Stimulated activated CD4-positive, alpha-beta T cell treated with anti-CD3 and anti-CD28 coated beads, Interleukin-4, amount 100 ng/mL, for 24 hours (primary cell): ENCODE results near the gene SPG7.
"Not testable (repeated sequence)": the region's sequence is repeated elsewhere in the genome, so short reads cannot be mapped to it uniquely, and the experiment has no call there.

Source experiments
- DNase-seq: peaks from one replicate; pipeline ENCODE4 v3.0.0-alpha.2; 2020

The SPG7 gene

DNA sequence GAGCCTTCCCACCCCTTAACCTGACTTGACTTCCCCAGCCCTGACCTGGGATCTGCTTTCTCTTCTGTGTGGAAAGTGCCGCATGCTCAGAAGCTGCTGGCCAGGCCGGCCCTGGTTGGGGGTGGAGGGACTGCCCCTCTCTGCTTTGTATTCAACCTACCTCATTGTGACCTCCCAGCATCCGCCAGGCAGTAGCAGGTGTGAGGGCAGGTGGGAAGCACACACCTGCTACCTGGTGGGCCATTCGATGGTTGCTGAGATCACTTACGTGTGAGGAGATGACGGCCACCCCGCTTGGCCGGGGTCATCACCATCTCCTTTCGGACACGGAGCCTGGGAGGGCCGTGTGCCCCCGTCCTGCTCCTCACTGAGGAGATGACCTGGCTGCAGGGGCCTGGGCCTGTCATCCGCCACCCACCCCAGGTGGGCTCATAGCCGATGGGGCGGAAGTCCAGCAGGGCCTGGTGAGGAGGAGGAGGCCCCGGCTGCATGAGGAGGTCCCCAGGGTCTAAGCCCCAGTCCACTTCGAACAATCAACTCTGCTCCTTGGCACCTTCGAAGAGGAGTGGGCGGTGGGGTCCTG is 74.5 kb downstream of the SPG7 start:
- no peak for DNase-seq

DNA sequence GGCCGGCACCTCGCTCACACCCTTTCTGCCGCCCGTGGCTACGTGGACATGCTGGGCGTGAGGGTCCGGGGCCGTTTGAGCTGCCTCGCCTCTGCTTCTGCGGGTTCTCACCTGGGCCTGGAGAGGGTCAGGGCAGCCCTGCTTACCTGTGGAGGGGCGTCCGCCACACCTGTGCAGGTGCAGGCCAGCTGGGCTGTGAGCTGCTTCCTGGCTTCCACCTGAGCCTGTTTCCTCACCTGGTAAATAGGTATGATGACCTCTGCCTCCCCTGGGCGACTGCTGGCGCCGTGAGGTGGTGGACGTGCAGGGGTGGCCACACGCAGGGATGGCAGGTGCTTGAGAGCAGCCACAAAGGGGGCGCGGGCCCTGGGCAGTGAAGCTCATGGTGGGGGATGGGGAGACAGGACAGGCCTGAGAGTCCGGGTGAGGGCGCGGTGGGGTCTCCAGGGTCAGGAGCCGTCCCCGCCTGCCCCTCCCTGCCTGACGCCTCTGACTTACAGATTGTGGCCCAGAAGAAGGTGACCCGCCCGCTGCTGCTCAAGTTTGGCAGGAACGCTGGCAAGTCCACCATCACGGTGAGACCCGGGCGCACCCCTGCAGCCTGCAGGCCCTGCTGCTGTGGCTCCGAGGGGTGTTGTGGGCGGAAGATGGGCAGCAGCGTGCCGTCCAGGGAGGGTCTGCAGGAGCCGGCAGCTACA is 75.1 kb downstream of the SPG7 start:
- no peak for DNase-seq

DNA sequence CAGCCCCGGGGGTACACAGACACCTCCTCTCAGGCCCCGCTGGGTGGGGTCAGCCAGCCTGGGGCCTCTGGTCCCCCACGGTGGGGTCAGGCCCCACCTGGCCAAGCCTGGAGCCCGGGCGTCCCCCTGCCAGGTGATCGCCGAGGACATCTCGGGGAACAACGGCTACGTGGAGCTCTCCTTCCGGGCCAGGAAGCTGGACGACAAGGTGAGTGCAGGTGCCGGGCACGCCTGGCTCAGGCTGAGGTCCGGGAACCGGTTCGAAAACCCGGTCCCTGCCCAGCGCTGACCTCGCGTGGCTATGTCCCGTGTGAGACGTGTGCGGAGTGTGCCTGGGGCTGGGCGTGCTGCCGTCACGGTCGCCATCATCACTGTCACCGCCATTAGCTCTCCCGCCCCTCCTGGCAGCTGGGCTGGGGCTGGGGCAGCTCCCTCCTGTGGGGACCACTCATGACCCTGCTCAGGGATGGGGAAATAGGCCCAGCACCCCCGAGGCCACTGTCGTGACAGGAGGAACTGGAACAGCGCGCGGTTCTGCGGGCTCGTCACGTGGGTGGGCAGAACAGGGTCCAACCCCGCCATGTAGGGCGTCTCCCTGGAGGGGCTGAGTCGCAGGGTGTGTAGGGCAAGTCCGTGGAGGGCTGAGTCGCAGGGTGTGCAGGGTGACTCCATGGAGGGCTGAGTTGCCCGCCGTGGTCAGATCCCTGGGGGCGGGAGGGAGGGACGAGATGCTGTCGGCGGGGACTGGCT is 75.9 kb downstream of the SPG7 start:
- DNase-seq: no peak

DNA sequence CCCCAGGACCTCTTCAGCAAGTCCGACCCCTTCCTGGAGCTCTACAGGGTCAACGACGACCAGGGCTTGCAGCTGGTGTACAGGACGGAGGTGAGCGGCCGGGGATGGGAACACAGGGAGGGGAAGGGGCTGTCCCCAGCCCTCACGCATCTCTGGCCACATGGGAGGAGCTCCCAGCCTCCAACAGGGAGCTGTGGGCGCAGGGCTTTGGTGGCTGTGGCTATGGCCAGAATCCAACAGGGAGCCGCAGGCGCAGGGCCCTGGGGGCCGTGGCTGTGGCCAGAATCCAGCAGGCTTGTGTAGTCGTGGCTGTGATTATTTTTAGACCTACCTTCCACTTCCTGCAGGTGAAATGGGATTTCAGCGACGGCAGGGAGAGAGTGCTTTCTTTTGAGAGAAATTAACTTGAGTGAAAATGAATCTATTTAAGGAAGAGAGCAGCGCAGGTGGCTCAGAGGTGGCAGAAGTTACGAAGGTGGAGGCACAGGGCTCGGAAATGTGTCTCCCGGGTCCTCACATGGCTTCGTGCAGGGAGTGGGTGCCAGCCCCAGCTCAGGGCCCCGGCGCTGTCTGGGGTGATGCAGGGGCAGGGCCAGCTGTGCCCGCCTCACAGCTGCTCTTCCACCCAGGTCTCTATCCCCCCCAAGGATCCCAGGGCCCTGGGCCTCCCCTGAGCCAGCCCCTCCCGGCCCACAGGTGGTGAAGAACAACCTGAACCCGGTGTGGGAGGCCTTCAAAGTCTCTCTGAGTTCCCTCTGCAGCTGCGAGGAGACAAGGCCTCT is 76.8 kb downstream of the SPG7 start:
- no peak for DNase-seq

DNA sequence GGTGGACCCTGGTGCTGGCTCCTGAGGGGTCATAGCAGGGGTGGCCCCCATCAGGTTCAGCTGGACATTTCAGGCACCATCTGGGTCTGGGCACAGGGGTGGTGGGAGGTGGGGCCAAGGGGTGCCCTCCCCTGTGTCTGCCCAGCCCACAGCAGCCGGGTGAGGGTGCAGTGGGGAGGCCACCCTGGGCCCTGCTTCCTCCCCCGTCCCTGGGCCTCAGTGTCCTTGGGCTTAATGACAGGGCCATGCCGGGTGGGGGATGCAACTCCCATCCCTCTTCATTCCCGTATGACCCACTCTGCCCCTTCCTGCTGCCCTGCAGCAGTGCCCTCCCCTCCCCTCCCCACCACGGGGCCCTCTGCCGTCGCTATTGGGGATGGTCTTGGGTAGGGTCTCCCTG is 78.0 kb downstream of the SPG7 start:
- DNase-seq: no peak

DNA sequence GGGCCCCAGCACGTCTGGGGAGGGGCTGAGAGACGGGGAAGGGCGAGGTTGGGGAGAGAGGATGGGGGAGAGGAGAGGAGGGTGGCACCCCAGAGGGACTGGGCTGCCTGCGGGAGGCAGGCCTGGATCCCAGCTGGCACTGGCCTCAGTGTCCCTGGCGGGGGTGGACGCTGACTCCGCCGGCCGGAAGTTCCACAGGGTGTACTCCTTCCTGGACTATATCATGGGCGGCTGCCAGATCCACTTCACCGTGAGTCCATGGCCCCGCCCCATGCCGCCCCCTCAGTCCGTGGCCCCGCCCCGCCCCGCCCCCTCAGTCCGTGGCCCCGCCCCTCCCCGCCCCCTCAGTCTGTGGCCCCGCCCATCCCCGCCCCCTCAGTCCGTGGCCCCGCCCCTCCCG is 78.7 kb downstream of the SPG7 start:
- DNase-seq: no peak

DNA sequence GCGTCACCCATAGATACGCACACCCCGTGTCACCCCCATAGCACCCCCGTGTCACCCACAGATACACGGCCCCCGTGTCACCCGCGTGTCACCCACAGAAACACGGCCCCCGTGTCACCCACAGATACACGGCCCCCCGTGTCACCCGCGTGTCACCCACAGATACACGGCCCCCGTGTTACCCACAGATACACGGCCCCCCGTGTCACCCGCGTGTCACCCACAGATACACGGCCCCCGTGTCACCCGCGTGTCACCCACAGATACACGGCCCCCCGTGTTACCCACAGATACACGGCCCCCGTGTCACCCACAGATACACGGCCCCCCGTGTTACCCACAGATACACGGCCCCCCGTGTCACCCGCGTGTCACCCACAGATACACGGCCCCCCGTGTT is 79.5 kb downstream of the SPG7 start:
- not testable (repeated sequence) for DNase-seq

DNA sequence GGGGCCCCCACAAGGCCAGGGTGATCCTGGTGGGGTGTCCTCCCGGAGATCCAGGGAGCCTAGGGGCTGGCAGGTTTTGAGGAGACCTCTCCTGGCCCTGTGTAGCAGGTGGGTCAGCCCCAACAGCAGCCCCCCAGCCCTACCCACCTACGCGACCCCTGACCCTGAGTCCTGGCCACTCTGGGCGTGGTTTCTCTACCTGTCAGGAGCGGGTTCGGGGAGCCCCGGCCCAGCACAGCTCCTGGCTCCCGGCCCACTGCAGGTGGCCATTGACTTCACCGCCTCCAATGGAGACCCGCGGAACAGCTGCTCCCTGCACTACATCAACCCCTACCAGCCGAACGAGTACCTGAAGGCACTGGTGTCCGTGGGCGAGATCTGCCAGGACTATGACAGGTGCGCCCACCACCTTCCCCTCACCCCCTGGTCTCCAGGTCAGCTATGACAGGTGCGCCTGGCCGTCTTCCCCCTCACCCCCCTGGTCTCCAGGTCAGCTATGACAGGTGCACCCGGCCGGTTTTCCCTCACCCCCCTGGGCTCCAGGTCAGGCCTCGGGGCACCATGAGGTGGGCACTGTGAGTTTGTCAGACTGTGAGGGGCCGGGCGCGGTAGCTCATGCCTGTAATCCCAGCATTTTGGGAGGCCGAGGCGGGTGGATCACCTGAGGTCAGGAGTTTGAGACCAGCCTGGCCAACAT is 80.4 kb downstream of the SPG7 start:
- no peak for DNase-seq

DNA sequence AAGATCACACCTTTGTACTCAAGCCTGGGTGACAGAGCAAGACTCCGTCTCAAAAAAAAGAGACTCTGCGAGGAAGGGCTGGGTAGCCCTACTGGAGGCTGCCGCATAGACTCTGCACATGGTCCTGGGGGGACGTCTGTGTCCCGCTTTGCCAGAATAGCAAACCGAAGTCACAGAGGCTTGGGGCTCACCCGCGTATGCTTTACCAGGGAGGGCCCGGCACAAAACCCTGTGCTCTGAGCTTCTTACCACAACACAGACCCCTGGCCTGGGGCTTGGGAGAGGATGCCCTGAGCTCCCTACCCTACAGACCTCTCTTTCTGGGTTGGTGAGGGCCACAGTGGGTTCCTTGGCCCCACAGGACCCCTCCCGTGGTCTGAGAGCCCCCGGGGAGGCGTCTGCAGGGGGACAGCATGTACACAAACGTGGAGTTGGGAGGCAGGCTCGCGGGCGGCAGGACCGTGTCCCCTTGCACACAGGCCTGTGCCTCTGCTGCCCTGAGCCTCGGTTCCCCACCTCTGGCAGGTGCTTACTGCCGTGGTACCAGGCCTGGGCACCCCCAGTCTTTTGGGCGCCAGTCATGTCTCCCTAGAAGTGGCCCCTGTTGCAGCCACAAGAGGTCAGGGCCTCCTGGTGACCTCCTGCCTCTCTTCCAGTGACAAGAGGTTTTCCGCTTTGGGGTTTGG is 81.2 kb downstream of the SPG7 start:
- no peak for DNase-seq

DNA sequence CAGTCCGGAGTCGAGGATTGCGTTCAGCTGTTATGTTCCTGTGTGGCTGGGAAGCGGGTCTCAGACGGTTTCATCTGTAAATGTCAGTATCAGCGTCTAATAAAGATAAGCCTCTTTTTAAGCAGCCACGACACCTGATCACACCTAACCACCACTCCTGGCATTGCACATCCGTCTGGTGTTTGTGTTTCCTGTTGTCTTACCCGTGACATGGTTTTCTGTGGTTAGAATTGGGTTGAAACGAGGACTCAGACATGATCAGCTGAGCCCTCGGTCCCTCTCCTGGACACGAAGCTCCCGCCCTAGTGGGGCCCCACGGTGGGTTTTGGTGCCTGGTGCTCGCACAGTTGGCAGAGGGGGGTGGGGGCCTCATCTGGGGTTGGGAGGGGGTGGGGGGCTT is 85.6 kb downstream of the SPG7 start:
- peak; percentile 34 for DNase-seq

DNA sequence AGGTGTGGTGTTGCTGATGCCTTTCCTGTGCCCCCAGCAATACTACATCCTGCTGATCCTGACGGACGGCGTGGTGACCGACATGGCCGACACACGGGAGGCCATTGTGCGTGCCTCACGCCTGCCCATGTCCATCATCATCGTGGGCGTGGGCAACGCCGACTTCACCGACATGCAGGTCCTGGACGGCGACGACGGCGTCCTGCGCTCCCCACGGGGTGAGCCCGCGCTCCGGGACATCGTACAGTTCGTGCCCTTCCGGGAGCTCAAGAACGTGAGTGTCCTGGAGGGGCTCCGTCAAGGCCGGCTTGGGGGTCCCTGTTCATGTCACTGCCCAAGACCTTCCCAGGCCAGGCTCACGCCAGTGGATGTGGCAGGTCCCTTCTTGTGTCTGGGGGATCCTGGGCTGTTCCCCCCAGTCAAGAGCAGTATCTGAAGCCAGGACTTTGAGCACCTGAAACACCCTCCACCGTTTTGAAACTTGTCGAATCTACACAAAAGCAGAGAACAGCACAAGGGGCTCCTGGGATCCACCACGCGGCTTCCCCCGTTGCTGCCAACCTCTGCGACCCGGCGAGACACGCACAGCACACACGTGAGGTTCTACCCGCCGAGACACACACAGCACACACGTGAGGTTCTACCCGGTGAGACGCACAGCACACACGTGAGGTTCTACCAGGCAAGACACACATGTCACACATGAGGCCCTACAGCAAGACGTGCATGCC is 87.3 kb downstream of the SPG7 start:
- DNase-seq: no peak

DNA sequence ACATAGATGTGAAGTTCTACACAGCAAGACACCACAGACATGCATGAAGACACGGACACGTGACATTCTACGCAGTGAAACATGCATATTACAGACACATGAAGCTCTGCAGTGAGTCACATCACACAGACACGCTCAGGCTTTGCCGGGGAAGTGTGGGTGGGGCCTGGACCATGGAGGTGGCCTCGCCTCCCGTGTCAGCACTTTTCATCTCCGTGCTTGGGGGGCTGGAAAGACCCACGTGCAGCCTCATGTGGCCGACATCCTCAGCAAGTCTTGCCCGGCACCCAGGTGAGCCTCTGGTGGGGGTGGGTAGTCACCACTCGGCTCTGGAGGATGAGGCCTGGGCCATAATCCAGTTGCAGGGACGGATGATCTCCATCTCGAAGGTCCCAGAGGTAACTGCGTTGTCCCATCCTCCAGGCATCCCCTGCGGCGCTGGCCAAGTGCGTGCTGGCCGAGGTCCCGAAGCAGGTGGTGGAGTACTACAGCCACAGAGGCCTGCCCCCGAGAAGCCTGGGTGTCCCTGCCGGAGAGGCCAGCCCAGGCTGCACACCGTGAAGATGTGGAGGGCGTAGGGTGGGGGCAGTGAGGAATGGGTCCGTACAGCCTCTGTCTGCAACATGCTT is 88.0 kb downstream of the SPG7 start:
- DNase-seq: no peak

DNA sequence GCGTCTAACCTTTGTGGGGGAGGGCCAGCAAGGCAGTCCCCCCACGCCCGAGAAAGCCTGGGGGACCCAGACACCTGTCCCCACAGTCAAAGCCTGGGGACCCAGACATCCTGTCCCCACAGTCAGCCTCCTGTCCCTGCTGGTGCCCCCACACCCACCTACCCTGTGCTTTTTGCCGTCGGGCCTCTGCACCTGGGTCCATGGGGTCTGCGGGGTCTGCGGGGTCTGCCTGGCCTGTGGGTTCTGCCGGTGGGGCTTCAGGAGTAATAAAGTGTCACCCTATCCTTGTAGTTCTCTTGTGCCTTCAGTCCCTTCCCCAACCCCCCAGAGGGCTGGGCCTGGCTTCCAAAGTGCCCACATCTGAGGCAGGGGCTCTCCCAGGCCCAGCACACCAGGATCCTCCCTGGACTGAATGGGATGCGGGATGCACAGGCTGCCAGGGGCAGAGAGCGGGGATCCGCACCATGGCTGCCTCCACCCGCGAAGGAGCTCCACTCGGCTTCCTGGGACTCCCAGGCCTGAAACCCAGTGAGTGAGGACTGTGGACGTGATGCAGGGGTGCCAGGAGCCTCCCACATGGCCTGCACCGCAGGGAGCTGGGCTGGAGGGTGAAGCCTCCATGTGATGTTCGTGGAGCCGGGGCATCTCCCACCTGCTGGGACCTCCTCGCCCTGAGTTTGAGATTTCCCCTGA is 88.9 kb downstream of the SPG7 start:
- no peak for DNase-seq

DNA sequence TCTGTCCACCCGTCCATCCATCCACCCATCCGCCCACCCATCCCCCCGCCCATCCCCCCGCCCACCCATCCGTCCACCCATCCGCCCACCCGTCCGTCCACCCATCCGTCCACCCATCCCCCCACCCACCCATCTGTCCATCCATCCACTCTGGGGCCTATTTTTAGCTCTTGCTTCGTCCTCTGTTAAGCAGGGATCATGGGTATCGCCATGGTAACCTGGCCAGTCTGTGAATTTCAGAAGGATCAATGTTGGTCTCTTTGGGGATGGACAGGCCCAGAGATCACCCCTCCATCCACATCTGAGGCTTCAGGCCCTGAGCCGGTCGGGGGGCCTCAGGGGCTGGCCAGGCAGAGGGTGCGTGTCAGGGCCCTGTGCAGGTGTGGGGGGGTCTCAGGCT is 90.0 kb downstream of the SPG7 start:
- DNase-seq: no peak

DNA sequence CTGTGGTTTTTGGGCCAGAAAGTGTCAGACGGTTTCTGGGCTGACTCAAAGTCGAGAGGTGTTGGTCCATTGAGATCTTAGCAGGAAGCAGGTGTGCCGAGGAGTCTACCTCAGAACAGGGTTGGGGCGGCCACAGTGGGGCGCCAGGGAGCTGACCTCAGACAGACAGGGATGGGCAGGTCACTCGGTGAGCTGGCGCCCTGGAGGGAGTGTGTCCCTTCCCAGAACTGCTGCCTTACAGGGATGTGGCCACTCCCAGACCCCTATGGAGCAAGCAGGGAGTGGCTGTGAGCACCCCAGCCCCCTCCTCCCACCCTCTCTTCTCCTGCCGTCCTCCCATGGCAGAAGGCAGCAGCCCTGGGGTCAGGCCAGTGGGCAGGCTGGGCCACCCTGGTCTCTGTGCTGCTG is 91.3 kb downstream of the SPG7 start:
- peak; percentile 41 for DNase-seq

DNA sequence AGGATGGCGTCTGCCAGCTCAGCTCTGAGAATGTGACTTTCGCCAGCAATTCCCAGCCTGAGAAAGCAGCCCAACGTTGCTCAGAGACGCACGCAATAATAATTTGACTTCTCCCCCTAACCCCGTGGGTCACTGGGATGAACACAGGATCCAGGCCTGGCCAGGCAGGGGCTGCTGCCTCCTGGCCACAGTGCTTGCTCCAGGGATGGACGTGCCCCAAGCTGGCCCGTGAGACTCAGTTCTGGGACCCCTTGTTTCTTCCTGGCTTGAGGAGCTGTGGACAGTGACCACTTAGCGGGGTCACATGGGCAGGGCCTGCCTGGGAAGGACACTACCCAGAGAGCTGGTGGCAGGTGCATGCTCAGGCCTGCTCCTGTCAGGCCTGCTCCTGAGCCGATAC is 91.7 kb downstream of the SPG7 start:
- no peak for DNase-seq

DNA sequence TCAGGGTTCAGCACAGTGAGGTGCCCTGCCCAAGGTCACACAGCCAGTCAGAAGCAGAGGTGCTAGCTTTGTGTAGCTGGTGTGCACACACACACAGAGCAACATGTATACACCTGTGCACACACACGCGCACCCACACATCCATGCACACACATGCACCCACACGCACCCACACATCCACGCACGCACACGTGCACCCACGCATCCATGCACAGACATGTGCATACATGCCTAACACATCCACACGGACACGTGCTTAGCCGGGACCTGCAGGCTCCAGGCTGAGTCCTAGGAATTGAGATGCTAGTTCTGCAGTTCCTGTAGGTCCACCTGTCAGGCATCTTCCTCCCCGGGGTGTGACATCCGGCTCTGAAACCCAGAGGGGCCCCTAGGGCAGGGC is 92.2 kb downstream of the SPG7 start:
- no peak for DNase-seq

DNA sequence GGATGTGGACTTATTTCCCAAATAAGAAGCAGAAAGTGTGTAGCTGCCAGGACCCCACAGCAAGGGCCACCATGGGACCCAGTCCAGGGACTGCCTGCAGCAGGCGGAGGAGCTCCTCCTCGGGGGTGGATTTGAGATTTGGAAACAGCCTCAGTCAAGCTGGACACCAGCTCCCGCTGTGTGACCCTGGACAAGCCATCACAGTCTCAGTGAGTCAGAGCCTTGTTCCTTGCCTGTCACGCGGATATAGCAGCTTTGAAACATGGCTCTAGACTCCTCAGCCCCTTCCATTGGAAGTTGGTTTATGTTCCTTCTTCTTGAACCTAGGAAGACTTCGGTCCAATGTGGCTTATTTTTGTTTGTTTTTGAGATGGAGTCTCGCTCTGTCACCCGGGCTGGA is 92.8 kb downstream of the SPG7 start:
- no peak for DNase-seq

DNA sequence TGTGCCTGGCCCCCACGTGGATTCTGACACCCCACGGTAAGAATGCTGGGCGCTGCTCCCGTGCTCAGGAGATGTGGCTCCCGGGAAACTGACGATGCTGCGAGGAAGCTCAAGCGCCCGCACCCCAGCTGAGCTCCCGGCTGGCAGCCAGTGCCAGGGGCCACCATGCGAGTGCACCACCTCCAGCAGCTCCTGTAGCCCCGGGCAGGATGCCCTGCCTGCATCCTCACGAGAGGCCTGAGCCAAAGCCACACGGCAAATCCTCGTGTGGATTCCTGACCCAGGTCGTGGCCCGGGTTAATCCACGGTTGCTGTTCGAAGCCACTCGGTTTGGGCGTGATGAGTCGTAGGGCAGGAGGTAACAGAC is 93.7 kb downstream of the SPG7 start:
- DNase-seq: no peak

DNA sequence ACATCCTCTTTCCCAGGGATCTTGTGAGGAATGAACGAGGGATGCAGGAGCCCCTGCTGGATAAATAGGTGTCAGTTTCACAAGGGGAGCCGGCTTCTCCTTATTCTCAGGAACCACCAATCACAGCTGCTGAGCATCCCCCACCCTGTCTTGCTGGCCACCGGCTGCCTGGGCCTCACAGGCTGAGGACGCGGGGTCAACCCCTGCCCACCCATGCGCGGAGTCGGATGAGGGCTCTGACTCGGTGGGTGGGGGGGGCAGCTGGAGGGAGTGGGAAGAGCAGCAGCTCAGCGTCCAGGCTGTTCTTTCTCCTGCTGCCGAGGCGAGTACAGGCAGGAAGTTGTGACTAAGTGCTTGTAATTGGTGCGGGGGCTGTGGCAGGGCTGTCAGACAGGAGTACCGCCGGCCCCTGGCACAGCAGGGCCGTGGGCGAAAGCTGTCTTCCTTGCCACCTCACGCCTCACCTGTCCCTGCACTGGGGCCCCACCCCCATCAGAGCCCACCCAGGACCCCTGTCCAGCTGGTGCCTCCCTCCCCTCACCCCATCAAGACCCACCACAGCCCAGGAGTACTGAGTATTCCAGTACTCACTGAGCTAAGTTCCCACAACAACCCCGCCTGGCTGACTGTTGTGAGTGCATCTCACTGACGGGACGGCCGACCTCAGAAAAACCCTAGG is 94.2 kb downstream of the SPG7 start:
- peak; percentile 77 for DNase-seq
